Fibroblast of peridontal ligament (primary cell): ENCODE data around the gene NKX3-2.
A peak's percentile ranks its signal among the peaks of the same experiment; 100 is the strongest.

Source experiments
- DNase-seq: peaks from one replicate; pipeline ENCODE4 v3.0.0-alpha.2; 2010; ENCODE audit errors: extremely low read depth

The NKX3-2 gene

DNA sequence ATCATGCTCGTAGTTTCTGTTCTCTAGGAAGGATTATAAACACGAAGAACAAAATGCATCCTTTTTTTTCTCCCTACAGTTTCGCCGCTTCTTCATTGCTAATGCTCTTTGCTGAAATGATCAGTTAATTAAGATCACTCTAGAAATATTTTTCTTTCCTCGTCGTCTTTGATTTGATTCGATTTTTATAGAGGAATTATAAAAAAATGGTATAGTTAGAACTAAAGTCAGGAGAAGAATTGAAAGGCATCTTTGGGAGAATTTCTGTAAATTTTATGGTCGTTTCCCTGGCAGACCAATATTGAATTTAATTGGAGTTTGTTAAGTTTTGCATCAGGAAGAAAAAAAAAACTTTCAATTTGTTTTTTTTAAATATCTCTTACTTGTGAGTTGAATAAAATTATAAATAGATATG is 1.1 kb upstream of the NKX3-2 start:
- no peak for DNase-seq

- peak; percentile 42 for DNase-seq
Measured at GRCh38 chr4:13544606-13545393, 492 bp upstream of the NKX3-2 start.

GRCh38 chr4:13543032-13543838 is 1.1 kb downstream of the NKX3-2 start:
- DNase-seq, result no peak

- no peak for DNase-seq
Measured at GRCh38 chr4:13542577-13543031, 1.7 kb downstream of the NKX3-2 start.

DNA sequence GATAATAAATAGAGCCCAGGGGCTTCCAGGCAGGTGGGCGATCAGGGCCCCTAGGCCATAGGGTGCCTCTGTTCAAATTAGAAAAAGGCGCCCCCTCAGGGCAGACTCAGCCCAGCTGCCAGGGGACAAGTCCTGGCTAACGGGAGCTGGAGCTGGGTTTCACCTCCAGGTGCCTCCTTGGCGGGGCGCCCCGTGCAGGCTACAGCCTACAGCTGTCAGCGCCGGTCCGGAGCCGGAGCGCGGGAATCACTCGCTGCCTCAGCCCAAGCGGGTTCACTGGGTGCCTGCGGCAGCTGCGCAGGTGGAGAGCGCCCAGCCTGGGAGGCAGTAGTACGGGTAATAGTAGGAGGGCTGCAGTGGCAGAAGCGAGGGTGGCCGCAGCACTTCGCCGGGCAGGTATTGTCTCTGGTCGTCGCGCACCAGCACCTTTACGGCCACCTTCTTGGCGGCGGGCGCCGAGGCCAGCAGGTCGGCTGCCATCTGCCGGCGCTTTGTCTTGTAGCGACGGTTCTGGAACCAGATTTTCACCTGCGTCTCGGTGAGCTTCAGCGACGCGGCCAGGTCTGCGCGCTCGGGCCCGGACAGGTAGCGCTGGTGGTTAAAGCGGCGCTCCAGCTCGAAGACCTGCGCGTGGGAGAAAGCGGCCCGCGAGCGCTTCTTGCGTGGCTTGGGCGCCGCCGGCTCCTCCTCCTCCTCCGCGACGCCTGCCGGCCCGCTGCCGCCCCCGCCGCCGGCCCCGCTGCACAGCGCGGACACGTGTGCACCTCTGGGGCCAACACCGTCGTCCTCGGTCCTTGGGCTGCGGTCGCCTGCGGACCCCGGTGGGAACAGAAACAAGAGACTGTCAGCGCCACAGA is 2.4 kb downstream of the NKX3-2 start:
- DNase-seq, result no peak

- DNase-seq, result no peak
Measured at GRCh38 chr4:13541176-13541604, 3.1 kb downstream of the NKX3-2 start.

DNA sequence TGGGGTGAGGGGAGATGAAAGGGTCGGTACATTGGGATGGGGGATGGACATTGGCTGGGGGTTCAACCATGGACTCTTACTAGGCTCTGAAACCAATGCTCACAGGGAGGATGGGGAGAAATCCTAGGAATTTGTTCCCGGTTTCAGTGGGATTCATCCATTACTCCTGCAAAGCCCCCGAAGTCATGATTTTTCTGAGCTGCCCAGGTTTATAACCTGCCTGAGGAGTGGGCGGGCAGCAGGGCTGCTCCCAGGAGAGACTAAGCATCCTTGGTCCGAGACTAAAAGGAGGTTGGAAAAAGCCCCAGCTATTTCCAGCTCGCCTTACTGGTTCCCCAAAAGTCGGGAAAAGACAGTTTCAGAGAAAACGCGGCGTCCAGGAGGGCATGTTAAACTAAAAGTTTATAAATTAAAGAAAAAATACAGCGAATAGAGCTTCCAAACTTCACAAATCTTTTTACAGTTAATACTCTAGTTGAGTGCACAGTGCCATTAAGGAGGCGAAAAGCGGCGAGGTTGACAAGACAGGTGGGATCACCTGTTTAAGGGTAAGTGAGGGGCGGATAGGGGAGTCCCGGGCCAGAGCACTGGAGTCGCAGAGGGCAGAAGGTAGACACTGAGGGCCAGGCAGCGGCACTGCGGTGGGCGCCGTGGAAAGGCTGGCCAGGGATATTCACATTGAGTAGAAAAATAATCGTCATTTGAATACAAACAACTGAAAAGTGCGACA is 3.7 kb downstream of the NKX3-2 start:
- DNase-seq, result no peak

DNA sequence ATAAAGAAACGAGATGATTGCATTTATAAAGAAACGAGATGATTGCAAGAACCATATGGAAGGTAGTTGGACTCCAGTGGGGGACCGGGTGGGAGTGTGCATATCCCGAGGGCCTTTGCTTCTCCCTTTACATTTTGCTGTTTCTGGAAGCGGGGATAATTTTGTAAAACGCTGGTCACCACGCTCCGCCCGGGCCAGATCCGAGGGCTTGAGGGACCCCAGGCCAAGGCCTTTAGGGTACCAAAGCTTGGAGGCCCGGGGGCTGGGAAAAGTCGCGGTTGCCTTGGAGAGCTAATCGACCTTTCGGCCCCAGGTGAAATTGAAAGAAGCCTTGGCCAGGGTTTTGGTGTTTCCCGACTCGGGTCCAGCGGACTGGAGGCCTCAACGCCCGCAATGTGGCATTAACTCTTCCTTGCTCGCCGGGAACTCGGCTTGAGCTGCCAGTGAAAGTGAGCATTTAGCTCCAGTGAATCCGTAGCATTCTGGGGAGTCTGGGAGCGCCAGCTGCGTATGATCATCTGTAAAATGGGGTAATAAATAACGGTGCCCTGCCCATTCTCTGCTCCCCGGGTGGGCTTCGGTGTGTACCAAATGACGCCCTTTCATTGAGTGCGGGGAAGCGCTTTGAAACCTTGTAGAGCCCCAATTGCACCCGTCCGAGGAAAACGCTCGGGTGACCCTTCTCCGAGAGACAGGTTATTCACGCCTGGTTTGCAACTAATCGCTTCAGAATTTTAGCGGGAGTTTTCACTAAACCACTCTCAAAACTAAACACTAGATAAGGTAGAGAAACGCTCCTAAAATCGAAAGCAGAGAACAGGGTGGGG is 4.5 kb downstream of the NKX3-2 start:
- no peak for DNase-seq

DNA sequence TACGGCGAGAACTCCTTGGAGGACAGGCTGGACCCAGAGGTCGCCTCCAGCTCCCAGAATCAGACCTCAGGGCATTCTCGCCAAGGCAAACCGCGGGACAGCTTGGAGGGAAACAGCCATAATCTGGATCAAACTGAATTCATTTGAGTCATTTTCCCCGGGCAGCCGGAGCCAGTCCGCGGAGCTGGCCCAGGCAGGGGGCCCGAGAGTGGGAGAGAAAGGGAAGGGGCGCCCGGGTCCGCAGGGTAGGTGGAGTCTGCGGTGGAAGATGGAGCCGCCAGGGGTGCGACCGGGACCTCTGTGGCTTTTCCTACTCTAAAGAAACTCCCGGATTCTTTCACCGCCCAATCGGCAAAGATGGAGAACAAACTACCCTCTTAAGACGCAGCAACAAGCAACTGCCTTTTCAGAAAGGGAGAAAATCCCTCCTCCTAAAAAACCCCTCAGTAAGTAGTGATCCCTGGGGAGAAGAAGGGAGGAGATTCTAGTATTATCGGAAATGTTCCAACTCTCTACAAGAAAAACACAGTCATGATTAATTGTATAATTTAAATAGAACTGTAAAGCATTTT is 5.2 kb downstream of the NKX3-2 start:
- no peak for DNase-seq

GRCh38 chr4:13538427-13538973 is 5.8 kb downstream of the NKX3-2 start:
- no peak for DNase-seq

DNA sequence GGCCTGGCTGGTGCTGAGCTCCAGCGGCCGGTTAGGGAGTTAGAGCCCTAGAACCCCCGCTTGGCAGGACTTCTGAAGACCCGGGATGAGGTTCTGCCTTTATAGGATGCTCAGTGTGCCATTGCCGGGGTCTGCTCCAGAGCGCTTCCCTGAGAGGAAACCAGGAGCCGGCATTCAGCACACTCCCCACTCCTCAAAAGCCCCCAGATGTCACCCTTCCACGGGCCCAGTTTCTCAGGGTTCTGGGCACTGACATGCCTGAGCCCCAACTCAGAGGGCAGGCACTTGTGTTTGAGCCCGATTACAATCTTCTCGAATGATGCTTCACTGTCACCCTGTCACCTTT is 6.5 kb downstream of the NKX3-2 start:
- DNase-seq, result no peak

DNA sequence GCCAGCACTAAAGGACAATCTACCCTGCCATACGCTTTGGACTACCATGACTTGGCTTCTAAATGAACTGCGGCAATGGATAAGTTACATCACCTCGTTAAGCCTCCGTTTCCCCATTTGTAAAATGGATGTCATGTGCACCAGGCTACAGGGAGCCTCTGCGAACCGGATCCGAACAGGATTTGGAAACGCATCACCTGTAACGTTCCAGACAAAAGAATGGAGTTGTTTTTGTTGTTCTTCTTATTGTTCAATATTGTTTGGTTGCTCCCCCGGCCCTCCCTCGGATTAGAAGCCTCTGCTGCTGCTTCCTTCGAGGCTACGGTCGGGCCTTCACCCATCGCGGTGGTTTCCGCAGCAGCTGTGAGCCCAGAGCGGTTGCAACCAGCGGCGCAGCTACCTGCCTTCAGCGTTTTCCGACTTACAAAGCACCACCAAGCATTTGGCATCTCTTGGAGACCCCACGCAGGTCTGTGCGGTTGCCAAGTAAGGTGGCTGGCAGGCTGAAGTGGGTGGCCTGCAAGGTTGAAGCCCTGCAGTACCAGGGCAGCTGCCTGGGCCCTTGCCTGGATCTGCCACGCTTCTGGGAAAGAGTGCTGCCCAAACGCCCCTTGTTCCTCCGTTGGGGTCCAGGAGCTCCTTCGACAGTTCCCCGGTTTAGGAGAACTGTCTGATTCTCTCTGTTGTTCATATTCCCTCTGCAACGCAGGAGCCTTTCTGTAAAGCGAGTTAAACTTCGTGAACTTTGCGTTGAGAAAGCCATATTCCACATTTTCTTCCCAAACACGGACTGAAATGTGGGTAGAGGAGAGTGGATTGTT is 7.1 kb downstream of the NKX3-2 start:
- DNase-seq, result no peak

DNA sequence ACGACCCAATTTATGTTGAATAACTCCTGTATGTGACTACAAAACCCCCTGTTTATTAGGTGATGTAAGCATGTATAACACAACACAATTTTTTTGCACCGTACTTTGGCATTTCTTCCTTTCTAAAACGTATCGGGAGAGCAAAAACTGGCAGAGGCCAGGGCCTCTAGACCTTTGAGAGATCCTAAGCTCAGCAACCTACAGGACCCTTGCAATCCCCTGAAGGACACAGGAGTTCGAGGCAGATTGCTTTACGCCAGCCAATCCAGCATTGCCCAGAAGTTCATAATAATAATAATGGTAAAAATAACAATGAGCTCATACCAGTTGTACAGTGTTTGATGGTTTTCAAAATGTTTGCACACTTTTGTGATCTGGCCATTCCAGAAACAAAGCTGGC is 7.7 kb downstream of the NKX3-2 start:
- no peak for DNase-seq

- DNase-seq, result no peak
Measured at GRCh38 chr4:13535708-13536361, 8.5 kb downstream of the NKX3-2 start.

DNA sequence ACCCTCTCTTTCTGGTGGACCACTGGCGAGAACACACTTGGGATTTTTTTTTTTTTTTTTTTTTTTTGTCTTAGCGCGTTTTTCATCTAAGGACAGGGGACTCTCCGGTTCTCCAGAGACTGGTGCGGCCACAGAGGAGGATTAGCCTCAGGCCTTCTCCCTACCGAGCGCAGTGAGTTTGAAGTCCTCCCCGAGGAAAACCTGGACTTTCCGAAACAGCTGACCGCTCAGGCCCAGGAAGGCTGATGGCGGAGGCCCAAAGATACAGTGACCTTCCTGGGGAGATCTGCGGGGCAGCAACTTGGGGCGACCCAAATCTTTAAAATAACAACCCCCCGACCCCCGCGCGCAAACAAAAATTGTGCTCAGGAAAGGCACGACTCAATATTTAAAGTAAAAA is 9.2 kb downstream of the NKX3-2 start:
- DNase-seq, result no peak

DNA sequence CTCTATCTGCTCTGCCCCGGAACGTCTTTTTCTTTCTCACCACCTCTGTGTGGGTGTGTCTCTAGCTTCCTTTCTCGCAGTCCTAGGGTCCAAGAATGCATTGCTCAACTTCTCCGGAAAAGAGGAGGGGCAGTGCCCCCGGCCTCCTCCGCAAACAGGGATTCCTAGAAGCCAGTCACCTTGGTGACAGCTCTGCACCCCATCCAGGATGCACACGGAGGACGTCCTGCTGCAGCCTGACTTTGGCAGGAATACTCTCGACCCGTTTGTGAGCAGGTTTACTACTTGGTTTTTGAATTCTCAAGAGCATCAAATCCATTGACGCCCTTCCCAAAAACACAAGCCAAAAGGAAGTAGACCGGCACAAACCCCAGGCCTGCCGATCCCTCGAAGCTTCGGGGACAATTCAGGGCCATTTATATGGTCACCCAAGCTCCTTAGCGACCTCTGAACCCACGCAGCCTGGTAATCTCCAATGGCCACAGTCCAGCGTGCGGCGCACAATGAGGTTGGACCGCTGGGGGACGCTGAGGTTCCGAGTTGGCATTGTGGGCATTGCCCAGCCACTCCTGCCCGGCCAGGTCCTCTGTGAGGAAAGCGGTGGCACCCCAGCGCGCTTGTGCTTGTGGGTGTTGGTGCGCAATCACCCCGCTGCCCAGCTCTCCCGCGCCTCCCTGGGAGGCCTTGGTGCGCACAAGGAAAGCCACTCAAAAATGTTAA is 9.8 kb downstream of the NKX3-2 start:
- no peak for DNase-seq

GRCh38 chr4:13533670-13534343 is 10.5 kb downstream of the NKX3-2 start:
- no peak for DNase-seq
